LNCaP clone FGC (cell line): ENCODE results near the gene KMT2E.

Experiments used
- DNase-seq: peaks from one replicate; pipeline ENCODE4 v3.0.0-alpha.2; 2011; ENCODE audit warnings: low read depth
- H3K4me3 ChIP-seq: 2 replicates; pipeline ENCODE4 v1.5.1; 2011; ENCODE audit warnings: mild to moderate bottlenecking, low read depth, low read length, control low read depth
- TF ChIP-seq, protein P1 (sequence below): IDR thresholded peaks from 2 replicates; pipeline ENCODE4 v1.5.1; 2012; ENCODE audit warnings: mild to moderate bottlenecking; ENCODE audit not compliant: control insufficient read depth, insufficient read depth; ENCODE audit errors: extremely low read depth

The KMT2E gene

DNA sequence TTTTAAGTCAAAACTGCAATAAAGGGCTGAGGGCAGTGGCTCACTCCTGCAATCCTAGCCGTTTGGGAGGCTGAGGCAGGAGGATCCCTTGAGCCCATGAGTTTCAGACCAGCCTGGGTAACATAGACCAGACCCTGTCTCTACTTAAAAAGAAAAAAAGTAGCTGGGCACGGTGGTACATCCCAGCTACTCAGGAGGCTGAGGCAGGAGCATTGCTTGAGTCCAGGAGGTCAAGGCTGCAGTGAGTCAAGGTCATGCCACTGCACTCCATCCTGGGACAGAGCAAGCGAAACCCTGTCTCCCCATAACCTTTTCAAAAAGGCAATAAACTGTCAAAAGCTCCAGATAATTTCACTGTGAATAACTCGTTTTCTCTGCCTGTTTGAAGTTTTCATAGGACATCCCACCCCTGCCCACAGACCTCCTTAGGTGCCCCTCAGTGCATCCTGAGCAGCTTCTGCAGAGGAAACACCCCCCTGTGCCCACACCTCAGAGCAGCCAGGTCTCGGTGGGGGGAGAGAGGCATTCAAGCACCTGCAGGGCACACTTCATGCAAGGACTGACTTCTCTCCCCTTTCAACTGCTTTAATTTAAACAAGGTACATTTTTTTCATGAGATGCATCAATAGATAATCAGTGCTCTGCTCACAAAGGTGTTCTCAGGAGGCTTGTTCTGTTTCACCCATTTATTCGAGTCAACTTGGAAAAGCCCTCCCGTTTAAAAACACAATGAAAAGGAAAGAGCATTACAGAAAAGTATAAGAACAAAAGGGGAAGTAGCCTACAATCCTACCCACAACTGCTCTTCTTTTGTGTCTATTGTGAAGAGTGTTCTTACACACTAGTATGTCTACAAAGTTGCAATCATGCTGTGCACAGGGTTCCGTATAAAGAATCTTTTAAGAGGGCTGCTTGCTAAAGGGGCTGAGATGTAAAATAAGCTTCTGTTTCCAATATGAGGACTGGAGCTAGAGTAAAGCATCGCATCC is 104.9 kb downstream of the KMT2E start:
- H3K4me3 ChIP-seq: no peak overlapping the region
- DNase-seq: no peak
- TF ChIP-seq, protein P1, sequence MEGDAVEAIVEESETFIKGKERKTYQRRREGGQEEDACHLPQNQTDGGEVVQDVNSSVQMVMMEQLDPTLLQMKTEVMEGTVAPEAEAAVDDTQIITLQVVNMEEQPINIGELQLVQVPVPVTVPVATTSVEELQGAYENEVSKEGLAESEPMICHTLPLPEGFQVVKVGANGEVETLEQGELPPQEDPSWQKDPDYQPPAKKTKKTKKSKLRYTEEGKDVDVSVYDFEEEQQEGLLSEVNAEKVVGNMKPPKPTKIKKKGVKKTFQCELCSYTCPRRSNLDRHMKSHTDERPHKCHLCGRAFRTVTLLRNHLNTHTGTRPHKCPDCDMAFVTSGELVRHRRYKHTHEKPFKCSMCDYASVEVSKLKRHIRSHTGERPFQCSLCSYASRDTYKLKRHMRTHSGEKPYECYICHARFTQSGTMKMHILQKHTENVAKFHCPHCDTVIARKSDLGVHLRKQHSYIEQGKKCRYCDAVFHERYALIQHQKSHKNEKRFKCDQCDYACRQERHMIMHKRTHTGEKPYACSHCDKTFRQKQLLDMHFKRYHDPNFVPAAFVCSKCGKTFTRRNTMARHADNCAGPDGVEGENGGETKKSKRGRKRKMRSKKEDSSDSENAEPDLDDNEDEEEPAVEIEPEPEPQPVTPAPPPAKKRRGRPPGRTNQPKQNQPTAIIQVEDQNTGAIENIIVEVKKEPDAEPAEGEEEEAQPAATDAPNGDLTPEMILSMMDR: no peak

DNA sequence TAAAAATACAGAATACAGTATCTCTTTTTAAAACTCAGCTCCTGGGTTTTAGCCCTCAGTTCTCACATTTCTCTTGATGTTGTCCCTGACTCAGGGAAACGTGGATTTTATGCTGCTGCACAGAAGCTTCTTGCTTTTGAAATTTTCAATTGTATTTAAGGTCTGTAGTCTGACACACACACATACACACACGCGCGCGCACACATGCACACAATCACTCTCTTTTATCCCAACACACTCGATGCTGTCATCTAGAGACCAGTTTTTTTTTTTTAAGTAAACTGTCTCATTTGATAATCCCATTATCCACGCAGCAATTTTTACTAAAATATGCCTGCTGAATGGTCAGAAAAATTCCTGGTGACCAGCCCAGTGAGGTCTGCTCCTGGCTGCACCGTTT is 108.6 kb downstream of the KMT2E start:
- H3K4me3 ChIP-seq: no peak overlapping the region
- no peak for DNase-seq
- TF ChIP-seq, protein P1: no peak

DNA sequence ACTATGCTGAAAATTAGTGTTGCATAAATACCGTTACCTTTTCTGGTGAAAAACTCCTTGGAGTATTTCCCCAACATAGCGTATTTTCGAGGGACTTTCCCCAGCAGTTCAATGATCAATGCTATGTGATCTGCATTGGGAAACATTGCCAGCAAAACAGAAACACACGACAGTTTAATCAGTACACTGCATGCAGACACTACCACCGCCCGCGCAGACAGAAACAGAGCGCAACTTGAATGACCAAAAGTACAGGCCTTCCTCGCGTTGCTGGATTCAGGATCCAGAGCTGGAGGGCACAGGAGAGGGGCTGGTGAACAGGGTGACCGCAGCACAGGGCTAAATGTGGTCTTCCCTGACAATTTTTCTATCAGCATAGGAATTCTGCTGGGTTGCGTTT is 111.7 kb downstream of the KMT2E start:
- no peak overlapping the region for H3K4me3 ChIP-seq
- DNase-seq: no peak
- TF ChIP-seq, protein P1: no peak

DNA sequence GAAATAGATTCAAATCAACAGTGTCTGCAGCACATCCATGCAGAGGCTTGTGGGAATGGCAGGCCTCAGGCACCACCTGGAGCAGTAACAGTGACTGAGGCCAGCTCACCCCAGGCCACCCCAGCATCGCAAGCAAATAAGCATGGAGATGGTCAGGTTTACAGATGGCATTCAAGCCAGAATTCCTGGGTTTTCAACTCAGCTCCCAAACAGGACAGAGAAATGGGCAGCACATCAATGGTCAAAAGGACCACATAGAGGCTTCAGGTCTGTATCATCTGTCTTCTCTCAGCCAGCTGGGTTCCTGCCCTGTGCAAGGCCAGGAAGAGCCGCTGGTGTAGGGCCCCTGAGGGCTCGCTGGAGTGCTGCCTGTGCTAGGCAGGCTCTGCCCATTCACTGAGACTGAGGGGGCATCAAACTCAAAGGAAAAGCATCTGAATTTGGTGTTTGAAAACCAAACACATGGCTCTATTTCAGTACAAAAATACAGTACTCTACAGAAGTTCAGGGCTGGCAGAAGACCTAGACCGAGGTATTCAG is 112.5 kb downstream of the KMT2E start:
- no peak for DNase-seq
- TF ChIP-seq, protein P1: no peak
- no peak overlapping the region for H3K4me3 ChIP-seq

DNA sequence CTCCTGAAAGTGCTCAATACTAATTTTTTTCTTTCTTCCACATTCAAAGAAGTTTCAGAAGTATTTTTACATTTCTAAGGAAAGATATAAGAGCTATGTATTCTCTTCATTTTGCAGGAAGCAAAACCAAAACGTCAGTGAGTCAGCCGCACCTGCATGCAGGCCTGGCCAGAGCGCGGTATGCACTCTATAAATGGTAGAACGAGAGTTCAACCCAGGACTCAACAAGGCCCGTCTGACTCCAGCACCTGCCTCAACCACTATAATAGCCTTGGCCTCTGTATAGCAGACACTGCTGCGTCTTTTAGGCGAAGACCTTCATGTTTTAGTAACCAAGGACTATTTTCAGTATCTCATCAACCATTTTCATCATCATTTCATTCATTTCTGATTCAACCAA is 113.2 kb downstream of the KMT2E start:
- DNase-seq: no peak
- TF ChIP-seq, protein P1: no peak
- H3K4me3 ChIP-seq: no peak overlapping the region

DNA sequence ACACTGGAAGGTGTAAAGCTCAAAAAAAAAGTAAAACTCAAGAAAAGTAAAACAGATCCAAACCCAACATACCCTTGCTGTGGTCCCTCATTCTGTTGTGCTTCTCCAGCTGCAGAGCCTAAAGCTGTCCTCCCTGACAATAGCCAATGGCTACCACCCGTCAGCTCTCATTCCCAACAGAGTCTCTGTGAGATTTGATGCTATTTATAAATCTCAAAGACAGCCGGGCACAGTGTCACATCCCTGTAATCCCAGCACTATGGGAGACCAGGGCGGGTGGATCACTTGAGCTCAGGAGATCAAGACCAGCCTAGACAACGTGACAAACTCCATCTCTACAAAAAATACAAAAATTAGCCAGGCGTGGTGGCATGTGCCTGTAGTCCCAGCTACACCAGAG is 116.0 kb downstream of the KMT2E start:
- no peak for DNase-seq
- TF ChIP-seq, protein P1: no peak
- no peak overlapping the region for H3K4me3 ChIP-seq
